Neural cell (in vitro differentiated cells): ENCODE measurements around the gene CLDN18.

Source experiments
- CTCF ChIP-seq: fragments of 450-650 bp; IDR thresholded peaks from 2 replicates; pipeline ENCODE4 v1.5.1; 2014; ENCODE audit warnings: antibody characterized with exemption, mild to moderate bottlenecking, moderate library complexity; ENCODE audit not compliant: poor library complexity, severe bottlenecking
- EZH2 ChIP-seq: fragments of 200-600, 300-800 bp; shearing (Covaris generic), sonication (generic); IDR thresholded peaks from 2 replicates; pipeline ENCODE4 v1.6.1; 2014; ENCODE audit warnings: antibody characterized with exemption, low read length, borderline replicate concordance, mild to moderate bottlenecking; ENCODE audit not compliant: insufficient read depth, poor library complexity, severe bottlenecking
- POLR2AphosphoS5 ChIP-seq: IDR thresholded peaks from 2 replicates; pipeline ENCODE4 v1.6.1; 2012
- TAF1 ChIP-seq: IDR thresholded peaks from 2 replicates; pipeline ENCODE4 v1.6.1; 2012; ENCODE audit warnings: low read depth

- TF ChIP-seq TAF1: no peak
- TF ChIP-seq EZH2: no peak
- TF ChIP-seq POLR2AphosphoS5: no peak
- TF ChIP-seq CTCF: no peak
These were observed 32.1 kb downstream of the CLDN18 start for GRCh38 chr3:138042043-138042442.
